GM18867 (cell line): ENCODE results near the gene HBP1.
"Not testable (repeated sequence)": the region's sequence is repeated elsewhere in the genome, so short reads cannot be mapped to it uniquely, and the experiment has no call there.

ENCODE experiments used
- ATAC-seq: cut with Tn5 transposase; IDR thresholded peaks from one replicate; pipeline ENCODE4 v1.9.1; 2021; ENCODE audit warnings: mild to moderate bottlenecking, moderate library complexity; ENCODE audit not compliant: unreplicated experiment

HBP1 gene

GRCh38 chr7:107219563-107220244, 50.9 kb downstream of the HBP1 start:
- ATAC-seq: no peak

- no peak for ATAC-seq
These were observed 51.6 kb downstream of the HBP1 start for GRCh38 chr7:107220356-107220755.

- ATAC-seq: not testable (repeated sequence)
These were observed 52.0 kb downstream of the HBP1 start for GRCh38 chr7:107220806-107221205.

GRCh38 chr7:107224374-107225223, 55.8 kb downstream of the HBP1 start:
- ATAC-seq: no peak

- ATAC-seq: no peak
These were observed 59.5 kb downstream of the HBP1 start for GRCh38 chr7:107228291-107228690.

- ATAC-seq: no peak
These were observed 61.5 kb downstream of the HBP1 start for GRCh38 chr7:107230334-107230733.

GRCh38 chr7:107232568-107233090, 63.8 kb downstream of the HBP1 start:
- ATAC-seq: no peak

- no peak for ATAC-seq
These were observed 64.4 kb downstream of the HBP1 start for GRCh38 chr7:107233174-107233573.

- no peak for ATAC-seq
These were observed 65.2 kb downstream of the HBP1 start for GRCh38 chr7:107233981-107234380.

GRCh38 chr7:107234436-107234835, 65.6 kb downstream of the HBP1 start:
- ATAC-seq: no peak

GRCh38 chr7:107236862-107237261, 68.1 kb downstream of the HBP1 start:
- no peak for ATAC-seq

GRCh38 chr7:107237451-107237850, 68.6 kb downstream of the HBP1 start:
- ATAC-seq: no peak

- ATAC-seq: no peak
These were observed 73.5 kb downstream of the HBP1 start for GRCh38 chr7:107242267-107242666.

GRCh38 chr7:107244613-107245012, 75.8 kb downstream of the HBP1 start:
- ATAC-seq: no peak

- ATAC-seq: not testable (repeated sequence)
These were observed 78.0 kb downstream of the HBP1 start for GRCh38 chr7:107246836-107247235.

- no peak for ATAC-seq
These were observed 79.9 kb downstream of the HBP1 start for GRCh38 chr7:107248551-107249316.

GRCh38 chr7:107251963-107252362, 83.2 kb downstream of the HBP1 start:
- no peak for ATAC-seq
